ENCODE results near the gene PRKCE. TPM values are rescaled to one million over a fixed set of nuclear protein-coding genes. Genes with fewer than 3 reads are reported as not detected.

PRKCE gene
- total RNA-seq, 4 donors from 2014 or later: 5.9 to 21.2 (median 18.5) TPM

DNA sequence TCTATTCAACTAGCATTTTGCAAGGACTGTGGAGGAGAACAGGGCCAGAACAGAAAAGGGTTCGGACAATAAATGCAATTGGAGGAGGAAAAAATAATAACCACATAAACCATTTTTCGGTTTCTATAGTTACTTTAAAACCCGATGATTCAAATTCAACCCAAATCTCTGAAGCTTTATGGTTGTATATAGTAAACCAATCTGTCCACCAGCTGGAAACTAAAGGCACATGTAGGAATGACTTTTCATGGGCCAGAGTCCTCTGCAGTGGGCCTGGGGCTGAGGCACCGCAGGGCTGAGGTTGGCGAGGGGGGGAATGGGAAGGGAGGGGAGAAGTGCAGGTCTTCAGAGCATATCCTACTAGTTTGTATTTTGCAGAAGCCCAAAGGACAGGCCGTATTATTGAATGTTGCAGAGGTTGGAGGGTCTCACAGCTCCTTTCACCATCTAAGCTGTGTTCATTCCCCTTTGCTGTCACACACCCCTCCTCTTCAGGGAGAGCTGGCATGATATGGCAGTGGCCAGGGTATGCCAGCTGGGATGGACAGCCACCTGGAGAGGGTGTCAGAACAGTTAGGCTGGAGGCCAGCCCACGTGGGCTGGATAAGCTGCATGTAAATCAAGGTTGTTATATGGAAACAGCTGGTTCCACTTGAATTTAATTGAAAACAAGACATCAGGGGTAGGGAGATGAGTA, 267.1 kb downstream of the PRKCE start:
- H3K27ac ChIP-seq: no peak overlapping the region
- H3K27me3 ChIP-seq: no peaks in the 10 kb centered on the region
- no peak overlapping the region for H3K4me3 ChIP-seq
- H3K36me3 ChIP-seq: no peaks in the 10 kb centered on the region
- peaks cover 0 to 25% (median 0%) of the 10 kb centered on the region in 3 donors for H3K4me1 ChIP-seq
- no peak for ATAC-seq
- TF ChIP-seq, protein P1, sequence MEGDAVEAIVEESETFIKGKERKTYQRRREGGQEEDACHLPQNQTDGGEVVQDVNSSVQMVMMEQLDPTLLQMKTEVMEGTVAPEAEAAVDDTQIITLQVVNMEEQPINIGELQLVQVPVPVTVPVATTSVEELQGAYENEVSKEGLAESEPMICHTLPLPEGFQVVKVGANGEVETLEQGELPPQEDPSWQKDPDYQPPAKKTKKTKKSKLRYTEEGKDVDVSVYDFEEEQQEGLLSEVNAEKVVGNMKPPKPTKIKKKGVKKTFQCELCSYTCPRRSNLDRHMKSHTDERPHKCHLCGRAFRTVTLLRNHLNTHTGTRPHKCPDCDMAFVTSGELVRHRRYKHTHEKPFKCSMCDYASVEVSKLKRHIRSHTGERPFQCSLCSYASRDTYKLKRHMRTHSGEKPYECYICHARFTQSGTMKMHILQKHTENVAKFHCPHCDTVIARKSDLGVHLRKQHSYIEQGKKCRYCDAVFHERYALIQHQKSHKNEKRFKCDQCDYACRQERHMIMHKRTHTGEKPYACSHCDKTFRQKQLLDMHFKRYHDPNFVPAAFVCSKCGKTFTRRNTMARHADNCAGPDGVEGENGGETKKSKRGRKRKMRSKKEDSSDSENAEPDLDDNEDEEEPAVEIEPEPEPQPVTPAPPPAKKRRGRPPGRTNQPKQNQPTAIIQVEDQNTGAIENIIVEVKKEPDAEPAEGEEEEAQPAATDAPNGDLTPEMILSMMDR (IDR thresholded peaks at IDR 0.05): no peak
- TF ChIP-seq EP300 (IDR thresholded peaks at IDR 0.05) (no peak), POLR2A (IDR thresholded peaks at IDR 0.05) (no peak), POLR2AphosphoS5 (IDR thresholded peaks at IDR 0.05) (no peak)
- H3K9me3 ChIP-seq: no peaks in the 10 kb centered on the region
- 86 to 96% methylated on average over 5 of the region's 7 CpGs for WGBS, 2 donors (ENCODE audit: low coverage in 1 of 2)

DNA sequence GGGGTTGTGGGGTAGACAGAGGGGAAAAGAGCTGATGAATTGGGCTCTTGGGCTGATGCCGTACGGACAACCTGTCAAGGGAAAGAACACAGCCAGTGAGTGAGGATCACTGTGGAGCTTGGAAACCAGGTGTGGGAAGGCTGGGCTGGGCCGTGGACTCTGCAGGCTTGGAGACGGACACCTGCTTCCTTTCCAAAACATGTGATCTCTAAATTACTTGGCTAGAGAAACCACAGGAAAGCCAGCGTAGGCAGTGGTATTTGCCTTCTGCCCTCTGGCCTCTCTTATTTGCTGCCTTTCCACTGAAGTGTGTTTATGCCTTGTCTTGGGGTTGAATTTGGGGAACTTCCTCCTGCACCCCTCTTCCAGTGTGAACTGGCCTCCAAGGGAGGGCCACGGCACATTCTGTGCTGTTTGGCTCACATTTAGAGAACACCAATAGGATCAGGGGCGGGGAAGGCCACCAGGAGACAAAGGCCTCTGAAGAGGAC, 267.7 kb downstream of the PRKCE start:
- H3K4me3 ChIP-seq: no peak overlapping the region
- ATAC-seq: no peak
- peaks cover 0 to 27% (median 0%) of the 10 kb centered on the region in 3 donors for H3K4me1 ChIP-seq
- no peak for TF ChIP-seq POLR2AphosphoS5 (IDR thresholded peaks at IDR 0.05)
- no peak for TF ChIP-seq EP300 (IDR thresholded peaks at IDR 0.05)
- TF ChIP-seq POLR2A (IDR thresholded peaks at IDR 0.05): no peak
- TF ChIP-seq, protein P1 (IDR thresholded peaks at IDR 0.05): no peak
- H3K9me3 ChIP-seq: no peaks in the 10 kb centered on the region
- H3K36me3 ChIP-seq: no peaks in the 10 kb centered on the region
- H3K27ac ChIP-seq: no peak overlapping the region
- H3K27me3 ChIP-seq: no peaks in the 10 kb centered on the region
- WGBS, 2 donors (ENCODE audit: low coverage in 1 of 2): 62 to 72% methylated on average over 4 to 6 of the region's 7 CpGs

DNA sequence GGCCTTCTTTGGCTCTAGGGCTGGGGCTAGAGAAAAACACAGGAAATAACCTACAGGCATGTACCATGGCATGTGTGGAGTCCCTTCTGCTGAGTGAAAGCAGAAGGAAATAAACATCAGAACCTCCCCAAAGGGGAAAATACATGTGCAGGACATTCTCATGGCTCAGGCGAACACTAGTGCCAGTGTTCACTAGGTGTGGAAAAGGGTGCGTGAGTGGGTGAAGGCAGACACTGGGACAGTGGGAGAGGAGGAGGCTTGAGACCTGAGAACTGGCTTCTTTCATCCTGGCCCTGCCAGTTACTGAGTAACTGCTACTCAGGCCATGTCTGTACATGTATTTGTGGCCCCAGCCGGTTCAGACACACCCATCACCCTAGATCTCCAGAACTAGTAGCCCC, 268.2 kb downstream of the PRKCE start:
- ATAC-seq: no peak
- Histone ChIP-seq H3K4me1 (peaks cover 0 to 32% (median 0%) of the 10 kb centered on the region in 3 donors), H3K9me3 (no peaks in the 10 kb centered on the region), H3K36me3 (no peaks in the 10 kb centered on the region), H3K27me3 (no peaks in the 10 kb centered on the region), H3K4me3 (no peak overlapping the region), H3K27ac (no peak overlapping the region)
- TF ChIP-seq POLR2AphosphoS5 (IDR thresholded peaks at IDR 0.05): no peak
- TF ChIP-seq, protein P1 (IDR thresholded peaks at IDR 0.05): no peak
- TF ChIP-seq POLR2A (IDR thresholded peaks at IDR 0.05): no peak
- no peak for TF ChIP-seq EP300 (IDR thresholded peaks at IDR 0.05)
- 82 to 88% methylated on average over 2 to 3 of the region's 3 CpGs for WGBS, 2 donors (ENCODE audit: low coverage in 1 of 2)

DNA sequence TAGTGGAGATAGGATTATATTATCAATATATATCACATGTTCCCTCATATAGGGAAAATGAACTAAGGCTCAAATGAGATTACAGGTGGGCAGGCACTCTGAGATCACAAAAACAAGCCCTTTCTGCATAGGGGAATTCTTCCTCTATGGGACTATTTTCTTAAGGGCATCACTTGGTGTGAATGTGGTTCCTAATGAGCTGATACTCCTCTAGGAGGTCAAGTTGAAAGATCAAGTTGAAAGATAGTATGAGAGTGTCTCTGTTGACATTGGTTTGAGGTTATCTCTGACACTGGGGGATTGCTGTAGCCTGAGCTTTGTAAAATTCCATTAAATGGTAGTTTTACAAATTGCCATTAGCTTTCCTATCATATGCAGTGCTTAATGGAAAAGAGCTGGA, 270.4 kb downstream of the PRKCE start:
- no peak overlapping the region for H3K27ac ChIP-seq
- H3K4me1 ChIP-seq: peaks cover 0 to 52% (median 0%) of the 10 kb centered on the region in 3 donors
- H3K36me3 ChIP-seq: no peaks in the 10 kb centered on the region
- ATAC-seq: no peak
- H3K4me3 ChIP-seq: no peak overlapping the region
- TF ChIP-seq, protein P1 (IDR thresholded peaks at IDR 0.05): no peak
- TF ChIP-seq POLR2A (IDR thresholded peaks at IDR 0.05): no peak
- no peak for TF ChIP-seq POLR2AphosphoS5 (IDR thresholded peaks at IDR 0.05)
- TF ChIP-seq EP300 (IDR thresholded peaks at IDR 0.05): no peak
- H3K27me3 ChIP-seq: no peaks in the 10 kb centered on the region
- H3K9me3 ChIP-seq: no peaks in the 10 kb centered on the region

DNA sequence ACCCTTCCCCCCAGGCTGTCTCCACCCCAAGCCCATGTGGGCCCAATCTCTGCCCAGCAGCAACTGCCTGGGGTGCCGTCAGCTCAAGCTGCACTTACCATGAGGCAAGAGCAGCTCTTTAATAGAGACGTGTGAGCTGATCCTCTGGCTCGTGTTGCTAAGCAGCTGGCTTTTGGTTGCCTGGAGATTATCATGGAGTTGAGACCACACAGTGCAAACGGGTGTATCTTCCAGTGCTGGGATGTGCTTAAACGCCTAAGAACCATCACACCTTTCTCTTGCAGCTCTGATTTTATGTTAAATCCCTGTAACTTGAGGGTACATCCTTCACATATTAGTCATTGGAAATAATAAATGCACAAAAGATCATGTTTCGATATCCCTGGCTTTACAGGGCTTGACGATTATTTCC, 271.1 kb downstream of the PRKCE start:
- Histone ChIP-seq H3K27me3 (no peaks in the 10 kb centered on the region), H3K27ac (no peak overlapping the region), H3K4me1 (peaks cover 0 to 52% (median 0%) of the 10 kb centered on the region in 3 donors), H3K36me3 (no peaks in the 10 kb centered on the region), H3K4me3 (no peak overlapping the region), H3K9me3 (no peaks in the 10 kb centered on the region)
- TF ChIP-seq POLR2A (IDR thresholded peaks at IDR 0.05) (no peak), POLR2AphosphoS5 (IDR thresholded peaks at IDR 0.05) (no peak), EP300 (IDR thresholded peaks at IDR 0.05) (no peak)
- TF ChIP-seq, protein P1 (IDR thresholded peaks at IDR 0.05): no peak
- ATAC-seq: no peak
- 38 to 68% methylated on average over 4 to 6 of the region's 7 CpGs for WGBS, 2 donors (ENCODE audit: low coverage in 1 of 2)
